ENCODE data around the gene BPGM. TPM values are rescaled to one million over a fixed set of nuclear protein-coding genes. Genes with fewer than 3 reads are reported as not detected.

BPGM gene
- total and polyA plus RNA-seq, 4 donors: 14.3 to 59.8 (median 19.5) TPM

GRCh38 chr7:134654104-134654775 lies 7.6 kb downstream of the BPGM start:
- Histone ChIP-seq H3K9ac (ENCODE audit: insufficient read depth in 1 of 2, low read length in 2 of 2) (no peak overlapping the region), H3K36me3 (ENCODE audit: control insufficient read depth in 4 of 4, insufficient read depth in 4 of 4, low read length in 4 of 4) (no peaks in the 10 kb centered on the region), H3K27ac (ENCODE audit: low read depth in 1 of 2, low read length in 1 of 2) (no peak overlapping the region), H3K9me3 (ENCODE audit: control insufficient read depth in 4 of 4, insufficient read depth in 3 of 4, low read length in 3 of 4) (no peaks in the 10 kb centered on the region), H3K4me1 (ENCODE audit: control insufficient read depth in 5 of 5, insufficient read depth in 5 of 5, low read length in 5 of 5) (peaks cover 0 to 4% (median 0%) of the 10 kb centered on the region in 5 donors), H3K27me3 (ENCODE audit: control insufficient read depth in 3 of 3, insufficient read depth in 3 of 3, low read length in 2 of 3) (no peaks in the 10 kb centered on the region), H3K4me3 (no peak overlapping the region)
- ATAC-seq (ENCODE audit: insufficient read depth, low FRiP score) (no peak), DNase-seq (no peak)
- TF ChIP-seq, protein P1, sequence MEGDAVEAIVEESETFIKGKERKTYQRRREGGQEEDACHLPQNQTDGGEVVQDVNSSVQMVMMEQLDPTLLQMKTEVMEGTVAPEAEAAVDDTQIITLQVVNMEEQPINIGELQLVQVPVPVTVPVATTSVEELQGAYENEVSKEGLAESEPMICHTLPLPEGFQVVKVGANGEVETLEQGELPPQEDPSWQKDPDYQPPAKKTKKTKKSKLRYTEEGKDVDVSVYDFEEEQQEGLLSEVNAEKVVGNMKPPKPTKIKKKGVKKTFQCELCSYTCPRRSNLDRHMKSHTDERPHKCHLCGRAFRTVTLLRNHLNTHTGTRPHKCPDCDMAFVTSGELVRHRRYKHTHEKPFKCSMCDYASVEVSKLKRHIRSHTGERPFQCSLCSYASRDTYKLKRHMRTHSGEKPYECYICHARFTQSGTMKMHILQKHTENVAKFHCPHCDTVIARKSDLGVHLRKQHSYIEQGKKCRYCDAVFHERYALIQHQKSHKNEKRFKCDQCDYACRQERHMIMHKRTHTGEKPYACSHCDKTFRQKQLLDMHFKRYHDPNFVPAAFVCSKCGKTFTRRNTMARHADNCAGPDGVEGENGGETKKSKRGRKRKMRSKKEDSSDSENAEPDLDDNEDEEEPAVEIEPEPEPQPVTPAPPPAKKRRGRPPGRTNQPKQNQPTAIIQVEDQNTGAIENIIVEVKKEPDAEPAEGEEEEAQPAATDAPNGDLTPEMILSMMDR (IDR thresholded peaks at IDR 0.05; ENCODE audit: control extremely low read depth, extremely low read depth): no peak
- WGBS, 2 donors: 53 to 80% methylated on average over 4 of the region's 4 CpGs

- Histone ChIP-seq H3K4me3 (no peak overlapping the region), H3K36me3 (ENCODE audit: control insufficient read depth in 4 of 4, insufficient read depth in 4 of 4, low read length in 4 of 4) (peaks cover 3 to 6% (median 5%) of the 10 kb centered on the region in 4 donors), H3K9ac (ENCODE audit: insufficient read depth in 1 of 2, low read length in 2 of 2) (no peak overlapping the region), H3K27ac (ENCODE audit: low read depth in 1 of 2, low read length in 1 of 2) (no peak overlapping the region), H3K27me3 (ENCODE audit: control insufficient read depth in 3 of 3, insufficient read depth in 3 of 3, low read length in 2 of 3) (no peaks in the 10 kb centered on the region), H3K9me3 (ENCODE audit: control insufficient read depth in 4 of 4, insufficient read depth in 3 of 4, low read length in 3 of 4) (peaks cover 0 to 2% (median 0%) of the 10 kb centered on the region in 4 donors), H3K4me1 (ENCODE audit: control insufficient read depth in 5 of 5, insufficient read depth in 5 of 5, low read length in 5 of 5) (peaks cover 0 to 2% (median 0%) of the 10 kb centered on the region in 5 donors)
- DNase-seq: no peak
- 64 to 76% methylated on average over 5 of the region's 5 CpGs for WGBS, 2 donors
- ATAC-seq (ENCODE audit: insufficient read depth, low FRiP score): no peak
- TF ChIP-seq, protein P1 (IDR thresholded peaks at IDR 0.05; ENCODE audit: control extremely low read depth, extremely low read depth): no peak
Observed at GRCh38 chr7:134657526-134657925, 10.9 kb downstream of the BPGM start.

DNA sequence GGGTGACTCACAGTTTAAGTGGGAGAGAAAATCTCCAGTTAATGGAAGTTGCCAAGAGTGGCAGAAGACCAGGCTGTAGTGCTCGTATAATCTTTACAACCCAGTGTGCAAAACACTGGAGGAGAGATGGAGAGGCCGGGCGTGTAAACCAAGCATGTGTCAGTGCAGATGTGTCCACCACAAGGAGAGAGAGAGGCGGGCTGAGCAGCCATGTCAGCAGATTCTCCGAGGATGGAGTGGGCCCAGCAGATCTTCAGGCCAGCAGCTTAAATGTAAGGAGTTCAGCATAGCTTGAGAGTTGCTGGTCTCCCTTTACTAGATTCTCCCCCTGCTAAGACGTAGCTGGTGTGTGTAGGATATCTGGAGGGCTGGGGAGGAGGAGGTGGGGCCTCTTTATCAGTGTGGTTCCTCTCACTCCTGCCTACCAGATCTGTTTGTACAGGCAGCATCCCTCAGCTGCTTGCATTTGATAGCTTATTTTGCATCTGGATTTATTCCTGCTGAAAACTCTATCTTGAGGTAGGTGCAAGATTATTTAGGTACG lies 13.7 kb downstream of the BPGM start:
- WGBS, 2 donors: 92 to 93% methylated on average over 7 of the region's 7 CpGs
- Histone ChIP-seq H3K9me3 (ENCODE audit: control insufficient read depth in 4 of 4, insufficient read depth in 3 of 4, low read length in 3 of 4) (peaks cover 0 to 2% (median 0%) of the 10 kb centered on the region in 4 donors), H3K4me3 (no peak overlapping the region), H3K9ac (ENCODE audit: insufficient read depth in 1 of 2, low read length in 2 of 2) (no peak overlapping the region), H3K36me3 (ENCODE audit: control insufficient read depth in 4 of 4, insufficient read depth in 4 of 4, low read length in 4 of 4) (peaks cover 6 to 7% (median 6%) of the 10 kb centered on the region in 4 donors), H3K27ac (ENCODE audit: low read depth in 1 of 2, low read length in 1 of 2) (no peak overlapping the region), H3K4me1 (ENCODE audit: control insufficient read depth in 5 of 5, insufficient read depth in 5 of 5, low read length in 5 of 5) (peaks cover 0 to 2% (median 0%) of the 10 kb centered on the region in 5 donors), H3K27me3 (ENCODE audit: control insufficient read depth in 3 of 3, insufficient read depth in 3 of 3, low read length in 2 of 3) (no peaks in the 10 kb centered on the region)
- no peak for DNase-seq
- TF ChIP-seq, protein P1 (IDR thresholded peaks at IDR 0.05; ENCODE audit: control extremely low read depth, extremely low read depth): no peak
- no peak for ATAC-seq (ENCODE audit: insufficient read depth, low FRiP score)
